Brain microvascular endothelial cell (primary cell): ENCODE measurements around the gene NTPCR.
A peak's percentile ranks its signal among the peaks of the same experiment; 100 is the strongest.

Experiments used
- DNase-seq: peaks from one replicate; pipeline ENCODE4 v3.0.0-alpha.2; 2020
- H3K27ac ChIP-seq: fragments of 250-450 bp; sonication (Bioruptor Pico); 2 replicates; pipeline ENCODE4 v1.5.1; 2020; ENCODE audit warnings: mild to moderate bottlenecking, moderate library complexity
- H3K27me3 ChIP-seq: fragments of 250-450 bp; sonication (Bioruptor Pico); replicated peaks from 2 replicates; pipeline ENCODE4 v1.5.1; 2020; ENCODE audit warnings: mild to moderate bottlenecking
- H3K36me3 ChIP-seq: fragments of 250-450 bp; sonication (Bioruptor Pico); replicated peaks from 2 replicates; pipeline ENCODE4 v1.5.1; 2020; ENCODE audit warnings: mild to moderate bottlenecking
- H3K4me3 ChIP-seq: 2 replicates; pipeline ENCODE4 v1.5.1; 2011; ENCODE audit warnings: low read depth, mild to moderate bottlenecking, control low read depth, low read length, moderate library complexity
- CTCF ChIP-seq: IDR thresholded peaks from 2 replicates; pipeline ENCODE4 v1.5.1; 2011; ENCODE audit warnings: low read depth, mild to moderate bottlenecking, moderate library complexity, low read length, control low read depth, inconsistent platforms; ENCODE audit errors: missing control alignments
- in situ Hi-C: cut with HindIII; loops from 2 replicates; pipeline ENCODE4 v1.10.0; 2017; ENCODE audit warnings: low sequenced_read_pairs, low pct_ligation_motif_present

The NTPCR gene

GRCh38 chr1:232980355-232980978, 30.1 kb downstream of the NTPCR start:
- H3K4me3 ChIP-seq: no peak overlapping the region
- H3K27me3 ChIP-seq: no peaks in the 10 kb centered on the region
- no peak for TF ChIP-seq CTCF
- in situ Hi-C loops: no loop called here
- no peak for DNase-seq
- no peak overlapping the region for H3K27ac ChIP-seq
- H3K36me3 ChIP-seq: no peaks in the 10 kb centered on the region

DNA sequence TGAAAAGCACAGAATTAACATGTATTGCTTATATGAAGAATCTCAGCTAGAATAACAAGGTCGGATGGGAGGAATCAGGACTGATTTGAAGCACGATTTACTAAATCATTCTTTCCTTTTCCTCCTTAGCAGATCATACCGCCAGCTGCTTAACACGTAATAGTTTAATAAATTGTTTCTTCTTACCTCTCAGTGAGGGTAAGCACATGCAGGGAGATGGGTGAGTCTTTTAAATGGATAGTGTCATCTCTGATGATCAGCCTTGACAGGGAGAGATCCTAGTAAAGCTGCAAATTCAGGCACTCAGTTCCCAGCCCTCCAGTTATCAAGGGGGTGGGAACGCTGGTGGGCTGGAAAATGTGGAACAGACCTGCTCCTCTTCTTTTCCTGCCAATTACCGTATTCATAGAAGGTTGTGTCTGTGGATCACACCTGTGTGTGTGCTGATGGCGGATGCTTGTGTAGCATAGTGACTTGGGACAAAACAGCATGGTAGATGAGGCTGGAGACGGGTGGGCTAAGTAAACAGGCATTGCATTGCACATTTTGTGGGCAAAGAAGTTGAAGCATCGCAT, 30.7 kb downstream of the NTPCR start:
- Histone ChIP-seq H3K36me3 (no peaks in the 10 kb centered on the region), H3K27me3 (no peaks in the 10 kb centered on the region), H3K4me3 (no peak overlapping the region), H3K27ac (no peak overlapping the region)
- no peak for DNase-seq
- in situ Hi-C loops: no loop called here
- no peak for TF ChIP-seq CTCF

DNA sequence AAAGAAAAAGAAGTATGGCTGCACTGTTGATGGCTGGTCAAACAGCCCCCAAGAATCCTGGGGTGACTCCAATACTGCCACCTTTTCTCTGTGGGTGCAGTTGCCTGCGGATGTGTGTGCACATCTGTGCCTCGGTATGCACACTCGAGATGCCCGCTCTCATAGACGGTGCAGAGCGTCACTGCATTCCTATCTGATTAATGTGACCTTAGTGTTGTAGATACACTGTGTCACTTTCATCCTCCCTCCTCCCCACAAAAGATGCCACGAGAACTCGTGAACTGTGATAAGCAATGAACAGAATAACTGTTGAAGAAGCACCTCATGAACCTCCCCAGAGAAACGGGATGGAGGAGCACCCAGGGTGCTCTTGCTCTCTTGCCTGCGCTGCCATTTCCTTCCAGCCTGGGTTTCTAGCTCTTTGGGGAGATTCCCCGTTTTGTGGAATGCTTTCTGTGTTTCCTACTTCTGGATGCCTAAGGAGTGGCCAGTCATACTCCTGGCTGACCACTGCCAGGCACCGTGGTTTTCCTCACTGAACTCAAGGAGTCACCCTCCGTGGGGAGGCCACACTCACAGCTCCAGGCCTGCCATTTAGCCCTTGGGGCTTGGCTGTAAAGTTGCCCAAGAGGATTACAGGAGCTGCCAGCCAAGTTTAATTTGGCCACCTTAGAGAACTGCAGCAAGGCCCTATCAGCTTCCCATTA, 32.0 kb downstream of the NTPCR start:
- TF ChIP-seq CTCF: no peak
- Histone ChIP-seq H3K27ac (no peak overlapping the region), H3K4me3 (no peak overlapping the region), H3K27me3 (no peaks in the 10 kb centered on the region), H3K36me3 (no peaks in the 10 kb centered on the region)
- in situ Hi-C loops: no loop called here
- peak; percentile 39 for DNase-seq

DNA sequence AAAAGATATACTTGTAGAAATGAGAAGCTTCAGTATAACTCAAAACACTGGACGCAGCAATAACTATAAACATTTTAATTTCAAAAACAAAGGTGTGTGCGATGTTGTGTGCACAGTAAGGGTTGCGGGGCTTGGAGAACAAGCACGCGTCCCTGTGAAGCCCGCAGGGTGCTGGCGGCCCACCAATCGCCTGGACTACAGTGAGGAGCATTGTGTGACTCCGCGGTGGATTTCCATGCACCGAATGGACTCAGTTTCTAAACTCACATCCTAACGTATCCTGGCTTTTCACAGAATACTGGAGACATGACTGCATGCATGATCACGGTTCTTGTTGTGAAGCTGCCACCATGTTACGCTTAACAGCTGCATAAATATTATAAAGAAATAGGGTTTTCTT, 33.0 kb downstream of the NTPCR start:
- TF ChIP-seq CTCF: no peak
- Histone ChIP-seq H3K36me3 (no peaks in the 10 kb centered on the region), H3K4me3 (no peak overlapping the region), H3K27ac (no peak overlapping the region), H3K27me3 (no peaks in the 10 kb centered on the region)
- DNase-seq: no peak
- in situ Hi-C loops: no loop called here

GRCh38 chr1:232983817-232984567, 33.6 kb downstream of the NTPCR start:
- H3K27ac ChIP-seq: no peak overlapping the region
- H3K27me3 ChIP-seq: no peaks in the 10 kb centered on the region
- TF ChIP-seq CTCF: no peak
- in situ Hi-C loops: no loop called here
- H3K4me3 ChIP-seq: no peak overlapping the region
- H3K36me3 ChIP-seq: no peaks in the 10 kb centered on the region
- no peak for DNase-seq
